Osteoblast (primary cell): ENCODE data around the gene GEMIN2. TPM values are rescaled to one million over a fixed set of nuclear protein-coding genes. Genes with fewer than 3 reads are reported as not detected.
A peak's percentile ranks its signal among the peaks of the same experiment; 100 is the strongest.

Experiments
- DNase-seq: peaks from one replicate; pipeline ENCODE4 v3.0.0; 2011; ENCODE audit warnings: low spot score, mixed read lengths; ENCODE audit not compliant: insufficient read length; ENCODE audit errors: missing footprints
- H2AFZ ChIP-seq: 2 replicates; pipeline ENCODE4 v1.6.0; 2011; ENCODE audit warnings: mild to moderate bottlenecking, low read length
- H3K27ac ChIP-seq: 2 replicates; pipeline ENCODE4 v1.5.1; 2011; ENCODE audit warnings: mild to moderate bottlenecking, low read depth, low read length, moderate library complexity
- H3K27me3 ChIP-seq: 2 replicates; pipeline ENCODE4 v1.6.0; 2012; ENCODE audit warnings: mild to moderate bottlenecking, control low read depth, inconsistent platforms, low read length, moderate library complexity; ENCODE audit not compliant: insufficient read depth
- H3K36me3 ChIP-seq: 2 replicates; pipeline ENCODE4 v1.5.1; 2011; ENCODE audit warnings: mild to moderate bottlenecking, low read length, control low read depth, moderate library complexity; ENCODE audit not compliant: insufficient read depth
- H3K4me1 ChIP-seq: 2 replicates; pipeline ENCODE4 v1.5.1; 2011; ENCODE audit warnings: mild to moderate bottlenecking, low read length, control low read depth, moderate library complexity; ENCODE audit not compliant: insufficient read depth
- H3K4me2 ChIP-seq: 2 replicates; pipeline ENCODE4 v1.6.0; 2011; ENCODE audit warnings: mild to moderate bottlenecking, low read length; ENCODE audit not compliant: insufficient read depth
- H3K4me3 ChIP-seq: fragments of 200-600 bp; sonication (generic); 3 replicates; pipeline ENCODE4 v1.5.1; 2012; ENCODE audit warnings: mild to moderate bottlenecking, low read length, inconsistent platforms; ENCODE audit not compliant: insufficient read depth
- H3K79me2 ChIP-seq: 2 replicates; pipeline ENCODE4 v1.6.0; 2012; ENCODE audit warnings: mild to moderate bottlenecking, low read length, control low read depth, inconsistent platforms; ENCODE audit not compliant: insufficient read depth
- H3K9me3 ChIP-seq: 2 replicates; pipeline ENCODE4 v1.5.1; 2011; ENCODE audit warnings: low read depth, low read length, control low read depth
- H4K20me1 ChIP-seq: 2 replicates; pipeline ENCODE4 v1.6.0; 2012; ENCODE audit warnings: mild to moderate bottlenecking, low read length, control low read depth; ENCODE audit not compliant: insufficient read depth
- CTCF ChIP-seq: IDR thresholded peaks from 2 replicates; pipeline ENCODE4 v1.5.1; 2011; ENCODE audit warnings: mild to moderate bottlenecking, low read depth, low read length, moderate library complexity; ENCODE audit errors: extremely low read depth
- total RNA-seq: library from RNA; depleted of rRNA; stranded (reverse); fragments of >200 nt; gene quantifications from 2 replicates; pipeline ENCODE4 v1.2.3, GENCODE V29; 2012

Gene GEMIN2
- total RNA-seq, 1 donor = 24.2 TPM

DNA sequence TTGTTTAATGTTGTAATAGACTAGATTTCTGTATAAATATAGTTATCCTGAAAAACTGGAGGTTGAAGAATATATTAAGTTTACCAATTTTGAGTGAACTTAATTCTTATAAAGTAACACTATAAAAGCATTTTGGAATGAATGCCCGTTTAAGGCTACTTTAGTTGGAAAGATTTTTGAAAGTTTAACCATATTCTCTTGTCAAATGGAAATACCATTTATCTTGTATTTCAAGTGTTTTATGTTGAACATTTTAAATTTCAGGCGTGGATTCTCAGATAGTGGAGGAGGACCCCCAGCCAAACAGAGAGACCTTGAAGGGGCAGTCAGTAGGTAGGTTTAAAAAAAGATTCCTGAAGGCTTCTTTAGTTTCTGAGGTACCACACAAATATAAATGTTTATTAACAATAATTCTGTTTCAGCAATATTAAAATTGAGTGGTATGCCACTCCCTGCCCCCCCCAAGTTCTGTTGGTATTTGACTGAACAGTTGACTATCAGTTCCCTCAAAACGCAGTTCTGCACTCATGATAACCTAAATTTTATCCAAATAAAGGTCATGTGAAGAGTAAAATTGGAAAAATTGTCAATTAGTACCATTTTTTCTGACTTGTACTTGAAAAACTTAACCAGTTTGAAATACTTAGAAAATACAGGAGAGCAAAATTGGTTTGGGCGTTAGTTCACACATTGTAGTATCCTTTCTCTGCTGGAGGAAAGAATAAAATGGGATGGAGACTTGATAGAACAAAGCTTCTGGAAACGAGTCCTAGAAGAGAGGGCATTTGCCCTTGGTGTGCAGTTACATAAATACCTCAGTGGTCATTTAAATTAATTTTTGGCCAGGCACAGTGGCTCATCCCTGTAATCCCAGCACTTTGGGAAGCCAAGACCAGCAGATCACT lies 62.4 kb downstream of the GEMIN2 start:
- DNase-seq = no peak
- H4K20me1 ChIP-seq = peaks cover 14% of the 10 kb centered on the region

GRCh38 chr14:39177168-39177545 lies 63.0 kb downstream of the GEMIN2 start:
- Histone ChIP-seq H4K20me1 (peaks cover 14% of the 10 kb centered on the region), H3K4me1 (peaks cover 15% of the 10 kb centered on the region), H3K4me2 (peak overlapping the region; percentile 92), H3K9me3 (no peaks in the 10 kb centered on the region), H3K27ac (no peak overlapping the region), H3K36me3 (peaks cover 59% of the 10 kb centered on the region), H2AFZ (no peak overlapping the region), H3K79me2 (peaks cover 39% of the 10 kb centered on the region), H3K27me3 (no peaks in the 10 kb centered on the region), H3K4me3 (no peak overlapping the region)
- no peak for DNase-seq
- TF ChIP-seq CTCF = no peak

More for the DNA sequence above, 62.4 kb downstream of the GEMIN2 start:
- peaks cover 15% of the 10 kb centered on the region for H3K4me1 ChIP-seq
- no peaks in the 10 kb centered on the region for H3K9me3 ChIP-seq
- no peak for TF ChIP-seq CTCF
- no peak overlapping the region for H2AFZ ChIP-seq
- peaks cover 53% of the 10 kb centered on the region for H3K36me3 ChIP-seq
- H3K4me3 ChIP-seq = peak overlapping the region; percentile 89
- H3K27ac ChIP-seq = peak overlapping the region; percentile 76
- no peaks in the 10 kb centered on the region for H3K27me3 ChIP-seq
- peaks cover 39% of the 10 kb centered on the region for H3K79me2 ChIP-seq
- peak overlapping the region; percentile 92 for H3K4me2 ChIP-seq

DNA sequence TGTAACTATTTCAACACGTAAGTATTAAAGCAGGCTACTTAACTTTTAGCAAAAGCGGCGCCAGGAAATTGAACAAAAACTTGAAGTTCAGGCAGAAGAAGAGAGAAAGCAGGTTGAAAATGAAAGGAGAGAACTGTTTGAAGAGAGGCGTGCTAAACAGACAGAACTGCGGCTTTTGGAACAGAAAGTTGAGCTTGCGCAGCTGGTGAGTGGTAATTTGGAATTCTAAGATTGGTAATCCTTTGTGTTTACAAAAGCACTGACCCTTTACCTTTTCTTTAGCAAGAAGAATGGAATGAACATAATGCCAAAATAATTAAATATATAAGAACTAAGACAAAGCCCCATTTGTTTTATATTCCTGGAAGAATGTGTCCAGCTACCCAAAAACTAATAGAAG lies 64.9 kb downstream of the GEMIN2 start:
- no peak for TF ChIP-seq CTCF
- Histone ChIP-seq H3K79me2 (peaks cover 39% of the 10 kb centered on the region), H4K20me1 (peaks cover 14% of the 10 kb centered on the region), H3K4me1 (peaks cover 15% of the 10 kb centered on the region), H3K9me3 (no peaks in the 10 kb centered on the region), H3K4me3 (no peak overlapping the region), H3K27ac (no peak overlapping the region), H3K27me3 (no peaks in the 10 kb centered on the region), H3K36me3 (peaks cover 77% of the 10 kb centered on the region), H3K4me2 (no peak overlapping the region), H2AFZ (no peak overlapping the region)
- no peak for DNase-seq

DNA sequence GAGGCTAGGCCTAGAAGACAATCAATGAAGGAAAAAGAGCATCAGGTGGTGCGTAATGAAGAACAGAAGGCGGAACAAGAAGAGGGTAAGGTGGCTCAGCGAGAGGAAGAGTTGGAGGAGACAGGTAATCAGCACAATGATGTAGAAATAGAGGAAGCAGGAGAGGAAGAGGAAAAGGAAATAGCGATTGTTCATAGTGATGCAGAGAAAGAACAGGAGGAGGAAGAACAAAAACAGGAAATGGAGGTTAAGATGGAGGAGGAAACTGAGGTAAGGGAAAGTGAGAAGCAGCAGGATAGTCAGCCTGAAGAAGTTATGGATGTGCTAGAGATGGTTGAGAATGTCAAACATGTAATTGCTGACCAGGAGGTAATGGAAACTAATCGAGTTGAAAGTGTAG lies 66.4 kb downstream of the GEMIN2 start:
- no peak for TF ChIP-seq CTCF
- Histone ChIP-seq H3K4me1 (peaks cover 13% of the 10 kb centered on the region), H3K27me3 (no peaks in the 10 kb centered on the region), H3K4me3 (no peak overlapping the region), H3K9me3 (no peaks in the 10 kb centered on the region), H3K79me2 (peaks cover 33% of the 10 kb centered on the region), H4K20me1 (peaks cover 14% of the 10 kb centered on the region), H3K36me3 (peaks cover 82% of the 10 kb centered on the region), H3K4me2 (no peak overlapping the region), H2AFZ (no peak overlapping the region), H3K27ac (no peak overlapping the region)
- DNase-seq = no peak
